GM21515 (cell line): ENCODE measurements around the gene ANKRD63.

Source experiments
- ATAC-seq: cut with Tn5 transposase; IDR thresholded peaks from one replicate; pipeline ENCODE4 v1.9.1; 2021; ENCODE audit not compliant: unreplicated experiment

ANKRD63 gene

GRCh38 chr15:40280260-40281056 lies 2.4 kb downstream of the ANKRD63 start:
- ATAC-seq: no peak

- no peak for ATAC-seq
Measured at GRCh38 chr15:40279437-40280141, 3.3 kb downstream of the ANKRD63 start.

GRCh38 chr15:40278026-40278425 lies 4.8 kb downstream of the ANKRD63 start:
- ATAC-seq: no peak

GRCh38 chr15:40277471-40277870 lies 5.4 kb downstream of the ANKRD63 start:
- no peak for ATAC-seq

- no peak for ATAC-seq
Measured at GRCh38 chr15:40276927-40277326, 5.9 kb downstream of the ANKRD63 start.

- ATAC-seq: no peak
Measured at GRCh38 chr15:40275954-40276353, 6.9 kb downstream of the ANKRD63 start.

- ATAC-seq: no peak
Measured at GRCh38 chr15:40275523-40275922, 7.3 kb downstream of the ANKRD63 start.

- no peak for ATAC-seq
Measured at GRCh38 chr15:40274350-40275274, 8.3 kb downstream of the ANKRD63 start.

- no peak for ATAC-seq
Measured at GRCh38 chr15:40273428-40273827, 9.4 kb downstream of the ANKRD63 start.

- no peak for ATAC-seq
Measured at GRCh38 chr15:40272485-40273056, 10.3 kb downstream of the ANKRD63 start.

GRCh38 chr15:40271685-40272484 lies 11.0 kb downstream of the ANKRD63 start:
- no peak for ATAC-seq

GRCh38 chr15:40270246-40270995 lies 12.4 kb downstream of the ANKRD63 start:
- ATAC-seq: no peak

GRCh38 chr15:40269604-40270003 lies 13.3 kb downstream of the ANKRD63 start:
- no peak for ATAC-seq

GRCh38 chr15:40267670-40268069 lies 15.2 kb downstream of the ANKRD63 start:
- ATAC-seq: no peak

- no peak for ATAC-seq
Measured at GRCh38 chr15:40266828-40267304, 16.0 kb downstream of the ANKRD63 start.

GRCh38 chr15:40265875-40266274 lies 17.0 kb downstream of the ANKRD63 start:
- ATAC-seq: no peak

GRCh38 chr15:40265355-40265754 lies 17.5 kb downstream of the ANKRD63 start:
- ATAC-seq: no peak

- no peak for ATAC-seq
Measured at GRCh38 chr15:40264321-40265153, 18.3 kb downstream of the ANKRD63 start.
